ENCODE data around the gene ZNF331.
A peak's percentile ranks its signal among the peaks of the same experiment; 100 is the strongest.

The ZNF331 gene

DNA sequence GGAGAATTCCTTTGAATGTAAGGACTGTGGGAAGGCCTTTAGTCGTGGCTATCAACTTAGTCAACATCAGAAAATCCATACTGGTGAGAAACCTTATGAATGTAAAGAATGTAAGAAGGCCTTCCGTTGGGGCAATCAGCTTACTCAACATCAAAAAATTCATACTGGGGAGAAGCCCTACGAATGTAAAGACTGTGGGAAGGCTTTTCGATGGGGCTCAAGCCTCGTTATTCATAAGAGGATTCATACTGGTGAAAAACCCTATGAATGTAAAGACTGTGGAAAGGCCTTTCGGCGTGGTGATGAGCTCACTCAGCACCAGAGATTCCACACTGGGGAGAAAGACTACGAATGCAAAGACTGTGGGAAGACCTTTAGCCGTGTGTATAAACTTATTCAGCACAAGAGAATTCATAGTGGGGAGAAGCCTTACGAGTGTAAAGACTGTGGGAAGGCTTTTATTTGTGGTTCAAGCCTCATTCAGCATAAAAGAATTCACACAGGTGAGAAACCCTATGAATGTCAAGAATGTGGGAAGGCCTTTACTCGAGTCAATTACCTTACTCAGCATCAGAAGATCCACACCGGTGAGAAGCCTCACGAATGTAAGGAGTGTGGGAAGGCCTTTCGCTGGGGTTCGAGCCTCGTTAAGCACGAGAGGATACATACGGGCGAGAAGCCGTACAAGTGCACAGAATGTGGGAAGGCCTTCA is 39.2 kb downstream of the ZNF331 start:
- TF ChIP-seq CREB1 (IDR thresholded peaks at IDR 0.05; ENCODE audit: low read depth) (no peak), YY1 (IDR thresholded peaks at IDR 0.05; ENCODE audit: low read depth) (no peak), TEAD4 (IDR thresholded peaks at IDR 0.05) (no peak), TAF1 (IDR thresholded peaks at IDR 0.05; ENCODE audit: low read depth) (no peak), RAD21 (IDR thresholded peaks at IDR 0.05; ENCODE audit: low read depth) (no peak), EP300 (IDR thresholded peaks at IDR 0.05; ENCODE audit: borderline replicate concordance) (no peak), EGR1 (IDR thresholded peaks at IDR 0.05) (no peak), ZBTB7A (IDR thresholded peaks at IDR 0.05; ENCODE audit: low read depth) (no peak), CEBPB (IDR thresholded peaks at IDR 0.05) (no peak), NFIC (IDR thresholded peaks at IDR 0.05) (no peak)
- TF ChIP-seq, protein P1, sequence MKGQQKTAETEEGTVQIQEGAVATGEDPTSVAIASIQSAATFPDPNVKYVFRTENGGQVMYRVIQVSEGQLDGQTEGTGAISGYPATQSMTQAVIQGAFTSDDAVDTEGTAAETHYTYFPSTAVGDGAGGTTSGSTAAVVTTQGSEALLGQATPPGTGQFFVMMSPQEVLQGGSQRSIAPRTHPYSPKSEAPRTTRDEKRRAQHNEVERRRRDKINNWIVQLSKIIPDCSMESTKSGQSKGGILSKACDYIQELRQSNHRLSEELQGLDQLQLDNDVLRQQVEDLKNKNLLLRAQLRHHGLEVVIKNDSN (IDR thresholded peaks at IDR 0.05): no peak
- TF ChIP-seq, protein P2, sequence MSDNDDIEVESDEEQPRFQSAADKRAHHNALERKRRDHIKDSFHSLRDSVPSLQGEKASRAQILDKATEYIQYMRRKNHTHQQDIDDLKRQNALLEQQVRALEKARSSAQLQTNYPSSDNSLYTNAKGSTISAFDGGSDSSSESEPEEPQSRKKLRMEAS (IDR thresholded peaks at IDR 0.05): no peak

DNA sequence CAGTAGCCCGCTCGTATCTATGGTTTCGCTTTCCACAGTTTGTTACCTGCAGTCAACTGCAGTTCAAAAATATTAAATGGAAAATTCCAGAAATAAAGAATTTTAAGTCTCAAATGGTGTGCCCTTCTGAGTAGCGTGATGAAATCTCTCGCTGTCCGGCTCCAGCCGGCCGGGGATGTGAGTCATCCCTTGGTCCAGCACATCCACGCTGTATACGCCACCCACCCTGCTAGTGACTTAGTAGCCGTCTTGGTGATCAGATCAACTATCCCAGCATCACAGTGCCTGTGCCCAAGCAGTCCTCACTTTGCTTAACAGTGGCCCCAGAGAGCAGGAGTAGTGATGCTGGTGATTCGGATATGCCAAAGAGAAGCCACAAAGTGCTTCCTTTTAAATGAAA is 40.0 kb downstream of the ZNF331 start:
- TF ChIP-seq TCF12 (IDR thresholded peaks at IDR 0.05; ENCODE audit: low read depth) (no peak), EP300 (IDR thresholded peaks at IDR 0.05; ENCODE audit: borderline replicate concordance) (no peak), EGR1 (IDR thresholded peaks at IDR 0.05) (no peak), TAF1 (IDR thresholded peaks at IDR 0.05; ENCODE audit: low read depth) (no peak), TEAD4 (IDR thresholded peaks at IDR 0.05) (no peak), CREB1 (IDR thresholded peaks at IDR 0.05; ENCODE audit: low read depth) (no peak), RAD21 (IDR thresholded peaks at IDR 0.05; ENCODE audit: low read depth) (no peak), YY1 (IDR thresholded peaks at IDR 0.05; ENCODE audit: low read depth) (no peak)
- TF ChIP-seq, protein P2 (IDR thresholded peaks at IDR 0.05): no peak
- TF ChIP-seq, protein P1 (IDR thresholded peaks at IDR 0.05): no peak

DNA sequence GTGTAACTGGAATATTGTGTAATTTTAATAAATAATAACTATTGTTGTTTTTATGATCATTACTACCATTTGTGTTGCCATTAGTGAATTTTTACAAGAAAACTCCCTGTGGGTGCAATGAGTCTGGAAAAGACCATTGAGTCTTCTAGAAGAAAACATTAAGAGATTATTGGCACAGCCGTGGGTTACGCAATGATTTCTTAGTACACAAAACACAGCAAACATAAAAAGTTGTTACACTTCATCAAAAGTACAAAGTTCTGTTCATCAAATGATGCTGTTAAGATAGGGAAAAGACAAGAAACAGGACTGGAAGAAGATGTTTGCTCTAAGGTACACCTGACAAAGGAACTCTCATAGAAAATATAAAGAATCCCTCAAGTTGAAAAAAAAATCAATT is 41.6 kb downstream of the ZNF331 start:
- TF ChIP-seq CEBPB (IDR thresholded peaks at IDR 0.05): peak; percentile 28; the same call in 1 of the 2 replicates
- no peak for TF ChIP-seq EP300 (IDR thresholded peaks at IDR 0.05; ENCODE audit: borderline replicate concordance)

DNA sequence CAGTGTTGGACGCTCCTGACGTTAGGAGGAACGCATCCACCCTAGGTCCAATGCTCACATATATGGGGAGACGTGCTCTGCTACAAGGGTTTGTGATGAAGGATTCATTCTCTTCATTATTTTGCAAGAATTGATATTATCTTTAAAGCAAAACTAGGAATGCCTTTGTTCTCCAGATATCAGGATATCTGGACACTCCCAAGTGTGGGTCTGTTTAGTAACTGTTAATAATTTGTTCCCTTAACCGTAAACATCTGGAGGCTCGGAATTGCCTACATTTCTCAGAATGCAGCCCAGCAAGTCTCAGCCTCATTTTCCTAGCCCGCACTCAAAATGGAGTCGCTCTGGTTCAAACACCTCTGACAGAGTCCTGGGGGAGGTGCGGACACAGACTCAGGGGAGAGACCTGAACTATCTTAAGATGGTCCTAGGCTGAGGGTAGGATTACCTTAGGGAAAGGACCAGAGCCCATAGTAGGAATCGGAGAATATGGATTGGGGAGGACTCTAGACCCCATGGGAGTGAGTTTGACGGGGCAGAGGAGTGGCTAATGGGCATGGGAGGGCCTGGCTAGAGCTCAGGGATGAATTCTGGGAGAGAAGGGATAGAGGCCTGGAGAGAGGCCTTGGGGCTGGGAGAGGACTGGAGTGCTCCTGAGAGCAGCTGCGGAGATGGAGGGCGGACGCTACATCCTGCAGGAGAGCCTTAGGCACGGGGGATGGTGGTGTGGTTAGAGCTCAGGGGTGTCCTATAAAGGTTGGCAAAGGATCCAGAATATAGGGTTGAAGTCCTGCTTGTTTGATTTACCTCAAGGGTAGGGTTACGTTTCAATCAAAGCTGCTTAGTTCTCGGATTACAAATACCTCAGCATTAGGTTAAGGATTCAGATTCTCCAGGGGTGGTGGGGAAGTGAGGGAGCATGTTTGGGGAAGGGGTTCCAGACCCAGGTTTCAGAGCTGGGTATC is 43.2 kb downstream of the ZNF331 start:
- no peak for TF ChIP-seq CEBPB (IDR thresholded peaks at IDR 0.05)
- no peak for TF ChIP-seq RAD21 (IDR thresholded peaks at IDR 0.05; ENCODE audit: low read depth)

DNA sequence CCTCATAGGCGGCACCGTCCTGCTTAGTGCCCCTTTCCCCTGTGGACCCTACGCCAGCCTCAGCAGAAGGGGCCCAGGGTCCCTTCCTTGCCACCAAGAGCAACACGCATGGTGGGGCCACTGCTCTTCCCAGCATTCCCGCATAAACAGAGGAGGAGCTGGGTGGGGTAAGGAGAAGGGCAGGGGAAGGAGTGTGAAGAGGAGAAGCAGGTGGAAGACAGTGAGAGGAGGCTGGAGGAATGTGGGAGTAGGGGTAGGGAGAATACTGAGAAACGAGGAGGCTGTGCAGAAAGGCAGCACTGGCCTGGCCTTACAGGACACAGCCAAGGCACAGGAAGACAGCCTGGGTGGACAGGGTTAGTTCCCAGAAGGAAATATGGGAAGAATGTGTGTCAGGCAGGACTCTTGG is 43.9 kb downstream of the ZNF331 start:
- no peak for TF ChIP-seq NFIC (IDR thresholded peaks at IDR 0.05)
- no peak for TF ChIP-seq TAF1 (IDR thresholded peaks at IDR 0.05; ENCODE audit: low read depth)
- TF ChIP-seq TCF12 (IDR thresholded peaks at IDR 0.05; ENCODE audit: low read depth): no peak
- TF ChIP-seq YY1 (IDR thresholded peaks at IDR 0.05; ENCODE audit: low read depth): no peak
- no peak for TF ChIP-seq ZBTB7A (IDR thresholded peaks at IDR 0.05; ENCODE audit: low read depth)
- TF ChIP-seq, protein P1 (IDR thresholded peaks at IDR 0.05): no peak
- TF ChIP-seq EGR1 (IDR thresholded peaks at IDR 0.05): no peak
- TF ChIP-seq EP300 (IDR thresholded peaks at IDR 0.05; ENCODE audit: borderline replicate concordance): no peak
- TF ChIP-seq TEAD4 (IDR thresholded peaks at IDR 0.05): no peak
- no peak for TF ChIP-seq RAD21 (IDR thresholded peaks at IDR 0.05; ENCODE audit: low read depth)

DNA sequence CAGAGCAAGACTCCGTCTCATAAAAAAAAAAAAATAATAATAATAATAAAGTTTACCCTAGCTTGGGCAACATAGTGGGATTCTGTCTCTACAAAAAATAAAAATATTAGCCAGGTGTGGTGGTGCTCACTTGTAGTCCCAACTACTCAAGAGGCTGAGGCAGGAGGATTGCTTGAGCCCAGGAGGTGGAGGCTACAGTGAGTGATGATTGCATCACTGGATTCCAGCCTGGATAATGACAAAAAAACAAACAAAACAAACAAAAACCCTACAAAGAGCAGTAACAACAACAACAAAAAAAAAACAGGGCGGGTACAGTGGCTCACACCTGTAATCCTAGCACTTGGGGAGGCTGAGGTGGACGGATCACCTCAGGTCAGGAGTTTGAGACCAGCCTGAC is 45.2 kb downstream of the ZNF331 start:
- TF ChIP-seq EGR1 (IDR thresholded peaks at IDR 0.05) (no peak), NFIC (IDR thresholded peaks at IDR 0.05) (no peak), EP300 (IDR thresholded peaks at IDR 0.05; ENCODE audit: borderline replicate concordance) (no peak), CEBPB (IDR thresholded peaks at IDR 0.05) (no peak), CREB1 (IDR thresholded peaks at IDR 0.05; ENCODE audit: low read depth) (no peak)

DNA sequence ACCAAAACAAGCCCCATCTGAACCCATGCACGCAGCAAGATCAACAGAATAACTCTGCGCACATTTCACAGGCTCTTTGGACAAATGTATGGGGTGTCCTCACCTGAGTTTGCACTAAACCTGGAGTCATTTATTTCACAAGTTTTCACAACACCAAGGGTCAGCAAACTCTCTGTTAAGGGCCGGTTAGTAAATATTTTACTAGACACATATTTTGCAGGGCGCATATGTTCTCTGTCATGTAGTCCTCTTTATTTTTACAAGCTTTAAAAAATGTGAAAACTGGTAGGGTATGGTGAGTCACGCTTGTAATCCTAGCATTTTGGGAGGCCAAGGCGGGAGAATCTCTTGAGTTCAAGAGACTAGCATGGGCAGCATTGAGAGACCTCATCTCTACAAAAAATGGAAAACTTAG is 48.3 kb downstream of the ZNF331 start:
- no peak for TF ChIP-seq EGR1 (IDR thresholded peaks at IDR 0.05)

DNA sequence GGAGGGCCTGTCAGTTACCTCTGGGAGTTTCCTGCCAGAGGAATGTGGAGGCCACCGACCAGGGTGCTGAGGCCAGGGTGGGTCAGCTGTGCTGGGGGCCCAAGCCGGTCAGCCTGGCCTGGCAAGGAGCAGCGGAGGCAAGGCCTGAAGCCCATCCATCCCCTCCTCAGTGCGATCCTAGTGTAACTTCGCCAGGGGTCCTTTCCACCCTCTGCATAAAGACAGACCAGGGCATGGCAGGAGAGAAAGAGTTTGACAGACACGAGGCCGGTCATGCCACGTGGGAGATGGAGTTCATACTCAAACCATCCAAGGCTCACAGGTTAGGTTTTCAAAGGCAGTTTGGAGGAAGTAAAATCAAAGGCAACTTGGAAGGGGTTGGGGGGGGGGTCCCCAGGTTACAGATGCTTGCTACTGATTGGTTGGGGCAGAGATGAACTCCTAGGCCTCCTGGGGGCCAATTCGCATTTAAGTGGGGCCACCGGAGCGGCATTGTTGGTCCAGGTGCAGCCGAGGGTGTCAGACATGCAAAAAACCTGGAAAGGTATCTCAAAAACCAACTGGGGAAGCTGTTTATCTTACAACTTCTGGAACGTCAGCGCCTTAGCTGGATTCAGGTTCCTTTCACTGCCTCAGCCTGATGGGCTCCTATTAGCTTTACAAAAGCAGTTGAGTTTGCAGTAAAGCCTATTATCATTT is 57.0 kb downstream of the ZNF331 start:
- no peak for TF ChIP-seq NFIC (IDR thresholded peaks at IDR 0.05)
- no peak for TF ChIP-seq YY1 (IDR thresholded peaks at IDR 0.05; ENCODE audit: low read depth)
- TF ChIP-seq CREB1 (IDR thresholded peaks at IDR 0.05; ENCODE audit: low read depth): no peak
- no peak for TF ChIP-seq EGR1 (IDR thresholded peaks at IDR 0.05)
- TF ChIP-seq TAF1 (IDR thresholded peaks at IDR 0.05; ENCODE audit: low read depth): no peak
- no peak for TF ChIP-seq TCF12 (IDR thresholded peaks at IDR 0.05; ENCODE audit: low read depth)
- TF ChIP-seq, protein P2 (IDR thresholded peaks at IDR 0.05): no peak
- TF ChIP-seq, protein P3, sequence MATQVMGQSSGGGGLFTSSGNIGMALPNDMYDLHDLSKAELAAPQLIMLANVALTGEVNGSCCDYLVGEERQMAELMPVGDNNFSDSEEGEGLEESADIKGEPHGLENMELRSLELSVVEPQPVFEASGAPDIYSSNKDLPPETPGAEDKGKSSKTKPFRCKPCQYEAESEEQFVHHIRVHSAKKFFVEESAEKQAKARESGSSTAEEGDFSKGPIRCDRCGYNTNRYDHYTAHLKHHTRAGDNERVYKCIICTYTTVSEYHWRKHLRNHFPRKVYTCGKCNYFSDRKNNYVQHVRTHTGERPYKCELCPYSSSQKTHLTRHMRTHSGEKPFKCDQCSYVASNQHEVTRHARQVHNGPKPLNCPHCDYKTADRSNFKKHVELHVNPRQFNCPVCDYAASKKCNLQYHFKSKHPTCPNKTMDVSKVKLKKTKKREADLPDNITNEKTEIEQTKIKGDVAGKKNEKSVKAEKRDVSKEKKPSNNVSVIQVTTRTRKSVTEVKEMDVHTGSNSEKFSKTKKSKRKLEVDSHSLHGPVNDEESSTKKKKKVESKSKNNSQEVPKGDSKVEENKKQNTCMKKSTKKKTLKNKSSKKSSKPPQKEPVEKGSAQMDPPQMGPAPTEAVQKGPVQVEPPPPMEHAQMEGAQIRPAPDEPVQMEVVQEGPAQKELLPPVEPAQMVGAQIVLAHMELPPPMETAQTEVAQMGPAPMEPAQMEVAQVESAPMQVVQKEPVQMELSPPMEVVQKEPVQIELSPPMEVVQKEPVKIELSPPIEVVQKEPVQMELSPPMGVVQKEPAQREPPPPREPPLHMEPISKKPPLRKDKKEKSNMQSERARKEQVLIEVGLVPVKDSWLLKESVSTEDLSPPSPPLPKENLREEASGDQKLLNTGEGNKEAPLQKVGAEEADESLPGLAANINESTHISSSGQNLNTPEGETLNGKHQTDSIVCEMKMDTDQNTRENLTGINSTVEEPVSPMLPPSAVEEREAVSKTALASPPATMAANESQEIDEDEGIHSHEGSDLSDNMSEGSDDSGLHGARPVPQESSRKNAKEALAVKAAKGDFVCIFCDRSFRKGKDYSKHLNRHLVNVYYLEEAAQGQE (IDR thresholded peaks at IDR 0.05; ENCODE audit: low read depth): no peak
- TF ChIP-seq, protein P1 (IDR thresholded peaks at IDR 0.05): no peak
- no peak for TF ChIP-seq EP300 (IDR thresholded peaks at IDR 0.05; ENCODE audit: borderline replicate concordance)
- TF ChIP-seq CEBPB (IDR thresholded peaks at IDR 0.05): no peak
- TF ChIP-seq ZBTB7A (IDR thresholded peaks at IDR 0.05; ENCODE audit: low read depth): no peak
- no peak for TF ChIP-seq FOXM1 (IDR thresholded peaks at IDR 0.05; ENCODE audit: borderline replicate concordance, low read depth)
